Body of pancreas (tissue), 4 donors: Measurements from ENCODE around the gene TNFAIP2. TPM values are rescaled to one million over a fixed set of nuclear protein-coding genes. Genes with fewer than 3 reads are reported as not detected.

Experiments
- ATAC-seq: fragments of 150-250 bp; one replicate; pipeline ENCODE4 v1.9.1; 2016
- DNase-seq, 4 donors: peaks; one replicate each; pipeline ENCODE4 v3.0.0-alpha.2; 2019
- H3K27ac ChIP-seq, 4 donors: fragments of 200-600 bp; sonication (generic); 1 replicate in 3 of 4; 2 replicates in 1 of 4; pipeline versions ENCODE4 v1.5.1 to v1.6.1; 2016 to 2019; ENCODE audit warnings: mild to moderate bottlenecking in 1 of 4, mixed read lengths in 1 of 4, moderate library complexity in 1 of 4
- H3K27me3 ChIP-seq, 2 donors: fragments of 200-600 bp; sonication (generic); one replicate each; pipeline ENCODE4 v1.6.0; 2016; ENCODE audit warnings: mild to moderate bottlenecking in 1 of 2
- H3K36me3 ChIP-seq, 2 donors: fragments of 200-600 bp; sonication (generic); replicated peaks in 1 of 2; 2 replicates each; pipeline ENCODE4 v1.5.1; 2016; ENCODE audit warnings: low read depth in 2 of 2; ENCODE audit not compliant: insufficient read depth in 1 of 2
- H3K4me1 ChIP-seq: fragments of 200-600 bp; sonication (generic); one replicate; pipeline ENCODE4 v1.6.0; 2016
- H3K4me3 ChIP-seq, 2 donors: fragments of 200-600 bp; sonication (generic); 1 replicate in 1 of 2; 2 replicates in 1 of 2; pipeline ENCODE4 v1.5.1; 2016 to 2019
- H3K9me3 ChIP-seq, 3 donors: fragments of 200-600 bp; sonication (generic); 1 replicate in 2 of 3; 2 replicates in 1 of 3; pipeline ENCODE4 v1.5.1; 2016
- CTCF ChIP-seq, 7 experiments: fragments of 450-650 bp in 4 of 7; fragments of 200-600 bp in 3 of 7; sonication (generic) in 3 of 7; IDR thresholded peaks; one replicate each; pipeline ENCODE4 v1.5.1; 2016 to 2019; ENCODE audit warnings: antibody characterized with exemption in 7 of 7
- POLR2A ChIP-seq, 3 donors: fragments of 450-650 bp; IDR thresholded peaks; one replicate each; pipeline ENCODE4 v1.6.1; 2016; ENCODE audit warnings: antibody characterized with exemption in 3 of 3, mild to moderate bottlenecking in 2 of 3
- WGBS, 2 donors: methylation state at CpG; one replicate each; pipeline ENCODE4 v1.1.5; 2017; 5-methylcytosine and 5-hydroxymethylcytosine counted together
- intact Hi-C: fragments of 100-400 bp; cut with DNase I; formaldehyde crosslinking; loops from one replicate; pipeline ENCODE4 v1.15.1; 2023
- total RNA-seq, 2 donors: library from RNA; depleted of rRNA; stranded (reverse); fragments of >200 nt; gene quantifications; one replicate each; pipeline ENCODE4 v1.1.0, GENCODE V29; 2016

TNFAIP2 gene
- total RNA-seq, 2 donors from 2014 or later = 22.1 to 75.5 TPM

GRCh38 chr14:103157969-103158368 is 34.7 kb downstream of the TNFAIP2 start:
- no peak overlapping the region for H3K27ac ChIP-seq
- H3K27me3 ChIP-seq = no peaks in the 10 kb centered on the region
- TF ChIP-seq POLR2A (IDR thresholded peaks at IDR 0.05) (no peak), CTCF (IDR thresholded peaks at IDR 0.05) (no peak)
- intact Hi-C loops = no loop called here
- no peaks in the 10 kb centered on the region for H3K9me3 ChIP-seq
- no peak for DNase-seq
- ATAC-seq = no peak
- H3K4me3 ChIP-seq = no peak overlapping the region
- no peaks in the 10 kb centered on the region for H3K36me3 ChIP-seq
- no peaks in the 10 kb centered on the region for H3K4me1 ChIP-seq
- 84 to 85% methylated on average over 19 of the region's 19 CpGs for WGBS, 2 donors

GRCh38 chr14:103158688-103159087 is 35.4 kb downstream of the TNFAIP2 start:
- 25 to 40% methylated on average over 1 of the region's 1 CpG for WGBS, 2 donors
- H3K27me3 ChIP-seq = no peaks in the 10 kb centered on the region
- TF ChIP-seq CTCF (IDR thresholded peaks at IDR 0.05) (no peak), POLR2A (IDR thresholded peaks at IDR 0.05) (no peak)
- H3K4me1 ChIP-seq = no peaks in the 10 kb centered on the region
- no peaks in the 10 kb centered on the region for H3K36me3 ChIP-seq
- H3K27ac ChIP-seq = no peak overlapping the region
- intact Hi-C loops = no loop called here
- no peak for DNase-seq
- no peaks in the 10 kb centered on the region for H3K9me3 ChIP-seq
- no peak for ATAC-seq
- H3K4me3 ChIP-seq = no peak overlapping the region

GRCh38 chr14:103160321-103161053 is 37.2 kb downstream of the TNFAIP2 start:
- H3K36me3 ChIP-seq = no peaks in the 10 kb centered on the region
- no peaks in the 10 kb centered on the region for H3K4me1 ChIP-seq
- intact Hi-C loops = no loop called here
- no peaks in the 10 kb centered on the region for H3K27me3 ChIP-seq
- H3K27ac ChIP-seq = peak overlapping the region in 2 of 4 donors; percentile 12 to 40
- no peak for TF ChIP-seq POLR2A (IDR thresholded peaks at IDR 0.05)
- TF ChIP-seq CTCF (IDR thresholded peaks at IDR 0.05) = no peak
- H3K4me3 ChIP-seq = no peak overlapping the region
- ATAC-seq (no peak), DNase-seq (no peak)
- no peaks in the 10 kb centered on the region for H3K9me3 ChIP-seq
- WGBS, 2 donors = 83 to 86% methylated on average over 13 of the region's 13 CpGs

- Histone ChIP-seq H3K27me3 (no peaks in the 10 kb centered on the region), H3K9me3 (no peaks in the 10 kb centered on the region), H3K4me1 (no peaks in the 10 kb centered on the region), H3K36me3 (no peaks in the 10 kb centered on the region), H3K4me3 (no peak overlapping the region), H3K27ac (peak overlapping the region in 2 of 4 donors; percentile 12 to 40)
- TF ChIP-seq POLR2A (IDR thresholded peaks at IDR 0.05) (no peak), CTCF (IDR thresholded peaks at IDR 0.05) (no peak)
- intact Hi-C loops = no loop called here
- whole genome bisulfite sequencing, 2 donors = 49 to 56% methylated on average over 4 of the region's 4 CpGs
- DNase-seq (no peak), ATAC-seq (peak; percentile 72)
Observed at GRCh38 chr14:103161054-103161397, 37.8 kb downstream of the TNFAIP2 start.

GRCh38 chr14:103163199-103163598 is 39.9 kb downstream of the TNFAIP2 start:
- WGBS, 2 donors = 78 to 80% methylated on average over 5 of the region's 5 CpGs
- no peak overlapping the region for H3K27ac ChIP-seq
- TF ChIP-seq CTCF (IDR thresholded peaks at IDR 0.05) (no peak), POLR2A (IDR thresholded peaks at IDR 0.05) (no peak)
- no peak overlapping the region for H3K4me3 ChIP-seq
- H3K36me3 ChIP-seq = no peaks in the 10 kb centered on the region
- no peak for DNase-seq
- H3K4me1 ChIP-seq = no peaks in the 10 kb centered on the region
- peaks cover 0 to 1% (median 0%) of the 10 kb centered on the region in 3 donors for H3K9me3 ChIP-seq
- ATAC-seq = no peak
- no peaks in the 10 kb centered on the region for H3K27me3 ChIP-seq
- intact Hi-C loops = no loop called here
